ENCODE results near the gene CCNH. TPM values are rescaled to one million over a fixed set of nuclear protein-coding genes. Genes with fewer than 3 reads are reported as not detected.

Gene CCNH
- 57.3 TPM for polyA plus RNA-seq (2012; ENCODE audit: insufficient read length, low read depth)

DNA sequence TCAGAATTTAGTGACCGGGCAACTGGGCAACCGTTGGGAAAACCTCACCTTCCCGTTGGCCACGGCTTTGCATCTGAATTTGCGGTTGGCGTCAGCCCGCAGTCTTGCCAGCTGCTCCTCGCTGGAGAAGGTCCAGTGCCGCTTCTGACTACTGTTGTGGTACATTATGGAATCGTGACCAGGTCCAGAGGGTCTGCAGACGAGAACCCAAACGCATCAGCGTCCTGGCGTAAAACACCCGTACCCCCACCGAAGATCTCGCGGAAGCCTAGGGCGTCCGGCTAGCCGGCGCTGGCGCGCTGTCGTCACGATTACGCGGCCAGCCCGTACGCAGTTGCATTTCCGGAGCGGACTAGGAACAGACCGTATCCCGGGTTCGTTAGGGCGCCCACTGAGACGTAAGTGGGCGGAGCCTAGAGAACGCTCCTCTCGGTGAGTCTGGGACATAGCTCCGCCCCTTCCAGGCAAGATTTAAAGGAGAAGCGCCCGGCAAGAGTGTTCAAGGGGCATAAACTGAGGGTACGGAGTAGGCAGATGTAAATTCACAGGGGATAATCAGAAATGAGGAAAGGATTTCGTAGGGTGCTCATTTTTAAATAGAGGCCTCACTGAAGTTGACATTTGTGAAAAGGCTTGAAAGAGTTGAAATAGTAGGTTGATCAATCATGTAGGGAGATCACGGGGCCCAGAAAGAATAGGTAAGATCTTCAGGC, at the start of gene CCNH:
CCNH (minus strand) TSS at position 301 of the 713 bp plus-strand sequence; CDS start at position 165, 136 bp downstream.
- TF ChIP-seq, protein P1, sequence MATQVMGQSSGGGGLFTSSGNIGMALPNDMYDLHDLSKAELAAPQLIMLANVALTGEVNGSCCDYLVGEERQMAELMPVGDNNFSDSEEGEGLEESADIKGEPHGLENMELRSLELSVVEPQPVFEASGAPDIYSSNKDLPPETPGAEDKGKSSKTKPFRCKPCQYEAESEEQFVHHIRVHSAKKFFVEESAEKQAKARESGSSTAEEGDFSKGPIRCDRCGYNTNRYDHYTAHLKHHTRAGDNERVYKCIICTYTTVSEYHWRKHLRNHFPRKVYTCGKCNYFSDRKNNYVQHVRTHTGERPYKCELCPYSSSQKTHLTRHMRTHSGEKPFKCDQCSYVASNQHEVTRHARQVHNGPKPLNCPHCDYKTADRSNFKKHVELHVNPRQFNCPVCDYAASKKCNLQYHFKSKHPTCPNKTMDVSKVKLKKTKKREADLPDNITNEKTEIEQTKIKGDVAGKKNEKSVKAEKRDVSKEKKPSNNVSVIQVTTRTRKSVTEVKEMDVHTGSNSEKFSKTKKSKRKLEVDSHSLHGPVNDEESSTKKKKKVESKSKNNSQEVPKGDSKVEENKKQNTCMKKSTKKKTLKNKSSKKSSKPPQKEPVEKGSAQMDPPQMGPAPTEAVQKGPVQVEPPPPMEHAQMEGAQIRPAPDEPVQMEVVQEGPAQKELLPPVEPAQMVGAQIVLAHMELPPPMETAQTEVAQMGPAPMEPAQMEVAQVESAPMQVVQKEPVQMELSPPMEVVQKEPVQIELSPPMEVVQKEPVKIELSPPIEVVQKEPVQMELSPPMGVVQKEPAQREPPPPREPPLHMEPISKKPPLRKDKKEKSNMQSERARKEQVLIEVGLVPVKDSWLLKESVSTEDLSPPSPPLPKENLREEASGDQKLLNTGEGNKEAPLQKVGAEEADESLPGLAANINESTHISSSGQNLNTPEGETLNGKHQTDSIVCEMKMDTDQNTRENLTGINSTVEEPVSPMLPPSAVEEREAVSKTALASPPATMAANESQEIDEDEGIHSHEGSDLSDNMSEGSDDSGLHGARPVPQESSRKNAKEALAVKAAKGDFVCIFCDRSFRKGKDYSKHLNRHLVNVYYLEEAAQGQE (IDR thresholded peaks at IDR 0.05; ENCODE audit: insufficient read depth in 1 of 2, low read depth in 2 of 2, low read length in 2 of 2): no peak
- no peak for TF ChIP-seq SIN3A (IDR thresholded peaks at IDR 0.05; ENCODE audit: borderline replicate concordance, insufficient read depth, low read length)
- peak; percentile 67 for TF ChIP-seq POLR2AphosphoS5 (IDR thresholded peaks at IDR 0.05; ENCODE audit: low read depth, low read length)
- peak; percentile 97 for TF ChIP-seq FOXP2 (optimal IDR thresholded peaks at IDR 0.05; ENCODE audit: borderline replicate concordance, extremely low read depth, extremely low read length, insufficient read depth)
- peak; percentile 63; the same call in 1 of the 2 replicates for TF ChIP-seq TAF1 (IDR thresholded peaks at IDR 0.05; ENCODE audit: borderline replicate concordance, insufficient read depth, low read length)

DNA sequence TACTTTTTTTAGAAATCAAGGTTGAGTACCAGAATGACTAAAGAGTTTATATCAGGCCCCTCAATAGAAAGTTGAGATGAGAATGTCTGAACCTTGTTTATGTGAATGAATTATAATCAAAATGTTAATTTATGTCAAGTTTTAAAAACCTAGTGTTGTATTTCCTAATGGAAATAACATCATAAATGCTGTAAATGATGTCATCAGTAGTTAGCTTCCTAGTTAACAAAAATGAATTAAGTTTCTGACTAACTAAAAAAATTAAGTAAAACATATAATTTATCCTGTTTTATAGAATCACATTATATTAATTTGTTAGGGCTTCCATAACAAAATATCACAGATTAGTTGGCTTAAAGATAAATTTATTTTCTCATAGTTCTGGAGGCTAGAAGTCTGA, 45.0 kb upstream of the CCNH start:
- TF ChIP-seq, protein P1 (IDR thresholded peaks at IDR 0.05; ENCODE audit: insufficient read depth in 1 of 2, low read depth in 2 of 2, low read length in 2 of 2): no peak
- TF ChIP-seq POLR2AphosphoS5 (IDR thresholded peaks at IDR 0.05; ENCODE audit: low read depth, low read length) (no peak), TAF1 (IDR thresholded peaks at IDR 0.05; ENCODE audit: borderline replicate concordance, insufficient read depth, low read length) (no peak), FOXP2 (optimal IDR thresholded peaks at IDR 0.05; ENCODE audit: borderline replicate concordance, extremely low read depth, extremely low read length, insufficient read depth) (no peak), SIN3A (IDR thresholded peaks at IDR 0.05; ENCODE audit: borderline replicate concordance, insufficient read depth, low read length) (no peak)

DNA sequence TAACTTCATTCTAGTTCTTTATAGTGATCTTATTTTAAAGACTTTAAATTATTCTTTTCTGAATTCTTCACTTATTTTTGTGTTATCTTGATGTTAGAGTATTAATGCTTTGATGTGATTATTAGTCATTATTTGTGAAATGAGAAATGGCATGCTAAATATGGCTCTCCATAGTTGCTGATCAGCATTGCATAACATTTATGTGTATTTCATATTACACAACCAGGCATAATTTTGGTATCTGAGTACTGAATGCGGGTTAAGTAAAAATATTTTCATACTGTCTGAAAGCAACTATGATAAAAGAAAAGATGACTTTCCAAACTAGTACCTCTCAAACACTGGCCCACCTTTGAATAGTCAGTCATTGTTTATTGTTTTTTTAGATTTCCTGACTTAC, 41.1 kb upstream of the CCNH start:
- TF ChIP-seq FOXP2 (optimal IDR thresholded peaks at IDR 0.05; ENCODE audit: borderline replicate concordance, extremely low read depth, extremely low read length, insufficient read depth): no peak
- TF ChIP-seq TAF1 (IDR thresholded peaks at IDR 0.05; ENCODE audit: borderline replicate concordance, insufficient read depth, low read length): no peak
- no peak for TF ChIP-seq POLR2AphosphoS5 (IDR thresholded peaks at IDR 0.05; ENCODE audit: low read depth, low read length)
- no peak for TF ChIP-seq SIN3A (IDR thresholded peaks at IDR 0.05; ENCODE audit: borderline replicate concordance, insufficient read depth, low read length)
- TF ChIP-seq, protein P1 (IDR thresholded peaks at IDR 0.05; ENCODE audit: insufficient read depth in 1 of 2, low read depth in 2 of 2, low read length in 2 of 2): no peak

DNA sequence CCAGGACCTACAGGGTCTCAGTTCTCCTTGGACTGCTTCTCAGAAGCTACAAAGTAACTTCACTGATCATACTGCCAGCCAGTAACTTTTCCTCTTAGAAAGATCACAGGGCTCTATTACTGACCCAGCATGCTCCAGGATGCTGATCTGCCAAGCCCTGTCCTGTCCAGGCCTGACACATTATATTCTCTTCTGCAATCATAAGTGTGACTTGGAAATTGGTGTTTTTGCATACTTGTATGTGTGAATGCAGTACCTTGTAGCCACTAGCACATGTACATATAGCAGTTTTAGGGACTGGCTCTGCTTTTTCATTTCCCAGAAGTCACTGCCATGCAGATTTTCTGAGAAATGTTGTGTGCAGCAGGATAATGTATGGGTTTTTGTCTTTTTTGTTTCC, 40.1 kb upstream of the CCNH start:
- TF ChIP-seq POLR2AphosphoS5 (IDR thresholded peaks at IDR 0.05; ENCODE audit: low read depth, low read length) (no peak), SIN3A (IDR thresholded peaks at IDR 0.05; ENCODE audit: borderline replicate concordance, insufficient read depth, low read length) (no peak), FOXP2 (optimal IDR thresholded peaks at IDR 0.05; ENCODE audit: borderline replicate concordance, extremely low read depth, extremely low read length, insufficient read depth) (no peak), TAF1 (IDR thresholded peaks at IDR 0.05; ENCODE audit: borderline replicate concordance, insufficient read depth, low read length) (no peak)
- TF ChIP-seq, protein P1 (IDR thresholded peaks at IDR 0.05; ENCODE audit: insufficient read depth in 1 of 2, low read depth in 2 of 2, low read length in 2 of 2): no peak

Measured in PFSK-1 (cell line).